Measurements from ENCODE around the gene LUC7L3. TPM values are rescaled to one million over a fixed set of nuclear protein-coding genes. Genes with fewer than 3 reads are reported as not detected.

LUC7L3 gene
- total RNA-seq, 1 experiment from 2014 or later: 136 TPM

DNA sequence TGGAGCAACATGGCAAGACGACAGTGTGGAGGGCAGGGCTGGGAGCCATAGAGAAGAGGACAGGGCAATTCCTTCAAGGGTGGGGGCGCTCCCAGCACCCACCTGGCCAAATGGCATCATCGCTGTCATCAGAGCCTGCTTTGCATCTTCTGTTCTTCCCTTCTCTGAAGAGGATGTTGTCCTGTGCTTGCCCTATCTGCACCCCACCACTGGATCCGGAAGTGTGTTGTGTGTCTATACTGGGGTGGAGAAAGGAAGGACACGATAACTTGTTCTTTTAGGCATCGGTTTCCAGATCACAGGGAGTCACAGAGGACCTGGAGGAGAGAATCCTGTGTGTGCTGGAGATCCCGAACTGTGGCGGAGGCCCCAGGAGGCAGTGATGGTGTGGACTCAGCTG is 73.6 kb downstream of the LUC7L3 start:
- TF ChIP-seq, protein P1, sequence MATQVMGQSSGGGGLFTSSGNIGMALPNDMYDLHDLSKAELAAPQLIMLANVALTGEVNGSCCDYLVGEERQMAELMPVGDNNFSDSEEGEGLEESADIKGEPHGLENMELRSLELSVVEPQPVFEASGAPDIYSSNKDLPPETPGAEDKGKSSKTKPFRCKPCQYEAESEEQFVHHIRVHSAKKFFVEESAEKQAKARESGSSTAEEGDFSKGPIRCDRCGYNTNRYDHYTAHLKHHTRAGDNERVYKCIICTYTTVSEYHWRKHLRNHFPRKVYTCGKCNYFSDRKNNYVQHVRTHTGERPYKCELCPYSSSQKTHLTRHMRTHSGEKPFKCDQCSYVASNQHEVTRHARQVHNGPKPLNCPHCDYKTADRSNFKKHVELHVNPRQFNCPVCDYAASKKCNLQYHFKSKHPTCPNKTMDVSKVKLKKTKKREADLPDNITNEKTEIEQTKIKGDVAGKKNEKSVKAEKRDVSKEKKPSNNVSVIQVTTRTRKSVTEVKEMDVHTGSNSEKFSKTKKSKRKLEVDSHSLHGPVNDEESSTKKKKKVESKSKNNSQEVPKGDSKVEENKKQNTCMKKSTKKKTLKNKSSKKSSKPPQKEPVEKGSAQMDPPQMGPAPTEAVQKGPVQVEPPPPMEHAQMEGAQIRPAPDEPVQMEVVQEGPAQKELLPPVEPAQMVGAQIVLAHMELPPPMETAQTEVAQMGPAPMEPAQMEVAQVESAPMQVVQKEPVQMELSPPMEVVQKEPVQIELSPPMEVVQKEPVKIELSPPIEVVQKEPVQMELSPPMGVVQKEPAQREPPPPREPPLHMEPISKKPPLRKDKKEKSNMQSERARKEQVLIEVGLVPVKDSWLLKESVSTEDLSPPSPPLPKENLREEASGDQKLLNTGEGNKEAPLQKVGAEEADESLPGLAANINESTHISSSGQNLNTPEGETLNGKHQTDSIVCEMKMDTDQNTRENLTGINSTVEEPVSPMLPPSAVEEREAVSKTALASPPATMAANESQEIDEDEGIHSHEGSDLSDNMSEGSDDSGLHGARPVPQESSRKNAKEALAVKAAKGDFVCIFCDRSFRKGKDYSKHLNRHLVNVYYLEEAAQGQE (IDR thresholded peaks at IDR 0.05; ENCODE audit: insufficient read depth in 1 of 2, low read depth in 2 of 2, low read length in 1 of 2): no peak
- TF ChIP-seq TCF7L2 (IDR thresholded peaks at IDR 0.05; ENCODE audit: low read depth, low read length): no peak
- TF ChIP-seq CTCF (IDR thresholded peaks at IDR 0.05): no peak
- no peak for TF ChIP-seq POLR2AphosphoS5 (IDR thresholded peaks at IDR 0.05; ENCODE audit: low read depth, low read length)
- TF ChIP-seq SIN3A (IDR thresholded peaks at IDR 0.05; ENCODE audit: borderline replicate concordance, insufficient read depth, low read depth, low read length): no peak
- intact Hi-C loops (cut with micrococcal nuclease; ENCODE audit: unreplicated experiment) (no loop called here), in situ Hi-C loops (cut with HindIII; ENCODE audit: low pct_unique_long_range_greater_than_20kb, low sequenced_read_pairs) (no loop called here)
- H3K9me3 ChIP-seq (ENCODE audit: control insufficient read depth, insufficient read depth, low read depth, low read length): no peaks in the 10 kb centered on the region
- no peak overlapping the region for H3K4me3 ChIP-seq (ENCODE audit: low read depth in 2 of 2, low read length in 2 of 2)
- no peak overlapping the region for H3K27ac ChIP-seq (ENCODE audit: low read length)
- POLR2A ChIA-PET: no interaction called here
- no TSS peak for BruUV-seq (replicated peaks)
- H3K27me3 ChIP-seq (ENCODE audit: control insufficient read depth, insufficient read depth, low read length): no peaks in the 10 kb centered on the region
- no peak for DNase-seq (ENCODE audit: low read depth, low spot score)
- ATAC-seq: 0 out of 2 replicates have a peak, but pooled peaks have one; percentile 33
- no peaks in the 10 kb centered on the region for H3K4me1 ChIP-seq (ENCODE audit: control insufficient read depth, insufficient read depth, low read length)
- CTCF ChIA-PET: no interaction called here
- no peaks in the 10 kb centered on the region for H3K36me3 ChIP-seq (ENCODE audit: control insufficient read depth, insufficient read depth, low read length)

- Histone ChIP-seq H3K4me3 (ENCODE audit: low read depth in 2 of 2, low read length in 2 of 2) (no peak overlapping the region), H3K4me1 (ENCODE audit: control insufficient read depth, insufficient read depth, low read length) (no peaks in the 10 kb centered on the region), H3K27ac (ENCODE audit: low read length) (no peak overlapping the region), H3K9me3 (ENCODE audit: control insufficient read depth, insufficient read depth, low read depth, low read length) (no peaks in the 10 kb centered on the region), H3K36me3 (ENCODE audit: control insufficient read depth, insufficient read depth, low read length) (no peaks in the 10 kb centered on the region), H3K27me3 (ENCODE audit: control insufficient read depth, insufficient read depth, low read length) (no peaks in the 10 kb centered on the region)
- no peak for ATAC-seq
- in situ Hi-C loops (cut with HindIII; ENCODE audit: low pct_unique_long_range_greater_than_20kb, low sequenced_read_pairs) (no loop called here), intact Hi-C loops (cut with micrococcal nuclease; ENCODE audit: unreplicated experiment) (no loop called here)
- ChIA-PET CTCF (no interaction called here), POLR2A (interaction anchor here (0.7 kb wide), 1 partner anchor 151 kb away, joined by 4 read pairs; no protein-coding TSS in a partner anchor)
- BruUV-seq (replicated peaks): no TSS peak
- DNase-seq (ENCODE audit: low read depth, low spot score): no peak
- no peak for TF ChIP-seq POLR2AphosphoS5 (IDR thresholded peaks at IDR 0.05; ENCODE audit: low read depth, low read length)
- TF ChIP-seq TCF7L2 (IDR thresholded peaks at IDR 0.05; ENCODE audit: low read depth, low read length): no peak
- TF ChIP-seq, protein P1 (IDR thresholded peaks at IDR 0.05; ENCODE audit: insufficient read depth in 1 of 2, low read depth in 2 of 2, low read length in 1 of 2): no peak
- no peak for TF ChIP-seq SIN3A (IDR thresholded peaks at IDR 0.05; ENCODE audit: borderline replicate concordance, insufficient read depth, low read depth, low read length)
- TF ChIP-seq CTCF (IDR thresholded peaks at IDR 0.05): no peak
Observed at GRCh38 chr17:50794361-50794760, 75.0 kb downstream of the LUC7L3 start.

All from Panc1 (cell line).